ENCODE results near the gene PARP16.

- TF ChIP-seq CTCF (IDR thresholded peaks at IDR 0.05) = peak in 1 of 4 experiments; percentile 13
- TF ChIP-seq POLR2A (IDR thresholded peaks at IDR 0.05) = no peak
Measured at GRCh38 chr15:65212097-65212496, 74.6 kb downstream of the PARP16 start.

Data from uterus (tissue), 2 donors.